ENCODE data around the gene PXDC1.

DNA sequence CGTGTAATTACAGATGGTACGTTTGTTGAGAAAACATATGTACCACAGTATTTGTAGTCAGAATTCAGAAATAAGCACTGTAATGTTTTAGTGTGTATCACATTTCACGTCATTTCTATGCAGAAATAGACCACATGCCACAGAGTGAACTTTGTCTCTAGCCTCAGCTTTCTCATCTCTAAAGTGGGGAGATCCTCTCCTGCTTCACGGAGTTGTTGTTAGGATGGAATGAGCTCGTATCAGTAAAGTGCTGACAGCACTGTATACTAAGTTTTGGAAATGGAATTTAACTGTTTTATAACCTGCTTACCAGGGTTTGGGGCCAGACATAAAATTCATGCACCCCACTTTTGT, 34.2 kb upstream of the PXDC1 start:
- no peak for TF ChIP-seq POLR2AphosphoS5 (IDR thresholded peaks at IDR 0.05; ENCODE audit: low read depth, low read length)
- TF ChIP-seq, protein P1, sequence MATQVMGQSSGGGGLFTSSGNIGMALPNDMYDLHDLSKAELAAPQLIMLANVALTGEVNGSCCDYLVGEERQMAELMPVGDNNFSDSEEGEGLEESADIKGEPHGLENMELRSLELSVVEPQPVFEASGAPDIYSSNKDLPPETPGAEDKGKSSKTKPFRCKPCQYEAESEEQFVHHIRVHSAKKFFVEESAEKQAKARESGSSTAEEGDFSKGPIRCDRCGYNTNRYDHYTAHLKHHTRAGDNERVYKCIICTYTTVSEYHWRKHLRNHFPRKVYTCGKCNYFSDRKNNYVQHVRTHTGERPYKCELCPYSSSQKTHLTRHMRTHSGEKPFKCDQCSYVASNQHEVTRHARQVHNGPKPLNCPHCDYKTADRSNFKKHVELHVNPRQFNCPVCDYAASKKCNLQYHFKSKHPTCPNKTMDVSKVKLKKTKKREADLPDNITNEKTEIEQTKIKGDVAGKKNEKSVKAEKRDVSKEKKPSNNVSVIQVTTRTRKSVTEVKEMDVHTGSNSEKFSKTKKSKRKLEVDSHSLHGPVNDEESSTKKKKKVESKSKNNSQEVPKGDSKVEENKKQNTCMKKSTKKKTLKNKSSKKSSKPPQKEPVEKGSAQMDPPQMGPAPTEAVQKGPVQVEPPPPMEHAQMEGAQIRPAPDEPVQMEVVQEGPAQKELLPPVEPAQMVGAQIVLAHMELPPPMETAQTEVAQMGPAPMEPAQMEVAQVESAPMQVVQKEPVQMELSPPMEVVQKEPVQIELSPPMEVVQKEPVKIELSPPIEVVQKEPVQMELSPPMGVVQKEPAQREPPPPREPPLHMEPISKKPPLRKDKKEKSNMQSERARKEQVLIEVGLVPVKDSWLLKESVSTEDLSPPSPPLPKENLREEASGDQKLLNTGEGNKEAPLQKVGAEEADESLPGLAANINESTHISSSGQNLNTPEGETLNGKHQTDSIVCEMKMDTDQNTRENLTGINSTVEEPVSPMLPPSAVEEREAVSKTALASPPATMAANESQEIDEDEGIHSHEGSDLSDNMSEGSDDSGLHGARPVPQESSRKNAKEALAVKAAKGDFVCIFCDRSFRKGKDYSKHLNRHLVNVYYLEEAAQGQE (IDR thresholded peaks at IDR 0.05; ENCODE audit: insufficient read depth in 1 of 2, low read depth in 2 of 2, low read length in 2 of 2): no peak
- TF ChIP-seq FOXP2 (optimal IDR thresholded peaks at IDR 0.05; ENCODE audit: borderline replicate concordance, extremely low read depth, extremely low read length, insufficient read depth): no peak
- no peak for TF ChIP-seq SIN3A (IDR thresholded peaks at IDR 0.05; ENCODE audit: borderline replicate concordance, insufficient read depth, low read length)

Data from PFSK-1 (cell line).